ENCODE data around the gene PSMD1.

PSMD1 gene

GRCh38 chr2:231184319-231184718, 127.7 kb downstream of the PSMD1 start:
- no peak for DNase-seq (ENCODE audit: low read depth)
- no peak for TF ChIP-seq CTCF (IDR thresholded peaks at IDR 0.05; ENCODE audit: control insufficient read depth, extremely low read depth, insufficient read depth)
- H3K4me3 ChIP-seq (ENCODE audit: low read depth, low read length): no peak overlapping the region

GRCh38 chr2:231185050-231185725, 128.5 kb downstream of the PSMD1 start:
- no peak for TF ChIP-seq CTCF (IDR thresholded peaks at IDR 0.05; ENCODE audit: control insufficient read depth, extremely low read depth, insufficient read depth)
- no peak overlapping the region for H3K4me3 ChIP-seq (ENCODE audit: low read depth, low read length)
- no peak for DNase-seq (ENCODE audit: low read depth)

GRCh38 chr2:231185886-231186285, 129.2 kb downstream of the PSMD1 start:
- TF ChIP-seq CTCF (IDR thresholded peaks at IDR 0.05; ENCODE audit: control insufficient read depth, extremely low read depth, insufficient read depth): no peak
- no peak for DNase-seq (ENCODE audit: low read depth)
- H3K4me3 ChIP-seq (ENCODE audit: low read depth, low read length): no peak overlapping the region

GRCh38 chr2:231186325-231186724, 129.7 kb downstream of the PSMD1 start:
- TF ChIP-seq CTCF (IDR thresholded peaks at IDR 0.05; ENCODE audit: control insufficient read depth, extremely low read depth, insufficient read depth): no peak
- no peak for DNase-seq (ENCODE audit: low read depth)
- no peak overlapping the region for H3K4me3 ChIP-seq (ENCODE audit: low read depth, low read length)

GRCh38 chr2:231187736-231188505, 131.3 kb downstream of the PSMD1 start:
- H3K4me3 ChIP-seq (ENCODE audit: low read depth, low read length): no peak overlapping the region
- no peak for DNase-seq (ENCODE audit: low read depth)

GRCh38 chr2:231188506-231189170, 132.0 kb downstream of the PSMD1 start:
- TF ChIP-seq CTCF (IDR thresholded peaks at IDR 0.05; ENCODE audit: control insufficient read depth, extremely low read depth, insufficient read depth): no peak
- no peak for DNase-seq (ENCODE audit: low read depth)
- H3K4me3 ChIP-seq (ENCODE audit: low read depth, low read length): no peak overlapping the region

More at GRCh38 chr2:231187736-231188505, 131.3 kb downstream of the PSMD1 start:
- no peak for TF ChIP-seq CTCF (IDR thresholded peaks at IDR 0.05; ENCODE audit: control insufficient read depth, extremely low read depth, insufficient read depth)

Data from LNCaP clone FGC (cell line).